ENCODE measurements around the gene GRK2.
A peak's percentile ranks its signal among the peaks of the same experiment; 100 is the strongest.
"Not testable (repeated sequence)": the region's sequence is repeated elsewhere in the genome, so short reads cannot be mapped to it uniquely, and the experiment has no call there.

The GRK2 gene

GRCh38 chr11:67266449-67267187 is at the start of gene GRK2:
TSS of gene GRK2 (plus strand) at chr11:67266473. CDS start at chr11:67266700, 227 bp downstream.
- Histone ChIP-seq H3K27ac (ENCODE audit: low read depth, low read length) (no peak within 1 kb of the TSS), H2AFZ (ENCODE audit: low read length, unreplicated experiment) (peak within 1 kb of the TSS; percentile 54), H3K4me1 (ENCODE audit: control insufficient read depth, insufficient read depth, low read length, unreplicated experiment) (peaks cover 41% of the 10 kb centered on the region), H3K36me3 (ENCODE audit: insufficient read depth, low read length) (no peaks in the 10 kb centered on the region), H3K27me3 (ENCODE audit: insufficient read depth, low read length) (no peaks in the 10 kb centered on the region), H3K4me3 (ENCODE audit: low read depth, low read length) (peak within 1 kb of the TSS; percentile 96), H3K79me2 (ENCODE audit: control insufficient read depth, insufficient read depth, low read length, unreplicated experiment) (peaks cover 51% of the 10 kb centered on the region)

GRCh38 chr11:67227726-67228125 is 38.5 kb upstream of the GRK2 start:
- H3K79me2 ChIP-seq (ENCODE audit: control insufficient read depth, insufficient read depth, low read length, unreplicated experiment): no peaks in the 10 kb centered on the region
- H3K27me3 ChIP-seq (ENCODE audit: insufficient read depth, low read length): no peaks in the 10 kb centered on the region
- peaks cover 14% of the 10 kb centered on the region for H3K36me3 ChIP-seq (ENCODE audit: insufficient read depth, low read length)

GRCh38 chr11:67230406-67230805 is 35.9 kb upstream of the GRK2 start:
- Histone ChIP-seq H3K27me3 (ENCODE audit: insufficient read depth, low read length) (no peaks in the 10 kb centered on the region), H3K4me3 (ENCODE audit: low read depth, low read length) (no peak overlapping the region), H3K79me2 (ENCODE audit: control insufficient read depth, insufficient read depth, low read length, unreplicated experiment) (no peaks in the 10 kb centered on the region), H3K36me3 (ENCODE audit: insufficient read depth, low read length) (peaks cover 14% of the 10 kb centered on the region), H3K4me1 (ENCODE audit: control insufficient read depth, insufficient read depth, low read length, unreplicated experiment) (no peaks in the 10 kb centered on the region), H2AFZ (ENCODE audit: low read length, unreplicated experiment) (no peak overlapping the region), H3K27ac (ENCODE audit: low read depth, low read length) (no peak overlapping the region)

More at GRCh38 chr11:67227726-67228125, 38.5 kb upstream of the GRK2 start:
- Histone ChIP-seq H3K27ac (ENCODE audit: low read depth, low read length) (no peak overlapping the region), H2AFZ (ENCODE audit: low read length, unreplicated experiment) (no peak overlapping the region), H3K4me1 (ENCODE audit: control insufficient read depth, insufficient read depth, low read length, unreplicated experiment) (no peaks in the 10 kb centered on the region), H3K4me3 (ENCODE audit: low read depth, low read length) (no peak overlapping the region)

- no peaks in the 10 kb centered on the region for H3K27me3 ChIP-seq (ENCODE audit: insufficient read depth, low read length)
- no peak overlapping the region for H3K4me3 ChIP-seq (ENCODE audit: low read depth, low read length)
- H3K4me1 ChIP-seq (ENCODE audit: control insufficient read depth, insufficient read depth, low read length, unreplicated experiment): no peaks in the 10 kb centered on the region
- no peak overlapping the region for H2AFZ ChIP-seq (ENCODE audit: low read length, unreplicated experiment)
- no peaks in the 10 kb centered on the region for H3K79me2 ChIP-seq (ENCODE audit: control insufficient read depth, insufficient read depth, low read length, unreplicated experiment)
- peaks cover 14% of the 10 kb centered on the region for H3K36me3 ChIP-seq (ENCODE audit: insufficient read depth, low read length)
- H3K27ac ChIP-seq (ENCODE audit: low read depth, low read length): no peak overlapping the region
Observed at GRCh38 chr11:67230886-67231285, 35.4 kb upstream of the GRK2 start.

- H2AFZ ChIP-seq (ENCODE audit: low read length, unreplicated experiment): no peak overlapping the region
- H3K4me3 ChIP-seq (ENCODE audit: low read depth, low read length): no peak overlapping the region
- peaks cover under 1% of the 10 kb centered on the region for H3K79me2 ChIP-seq (ENCODE audit: control insufficient read depth, insufficient read depth, low read length, unreplicated experiment)
- H3K4me1 ChIP-seq (ENCODE audit: control insufficient read depth, insufficient read depth, low read length, unreplicated experiment): peaks cover 6% of the 10 kb centered on the region
- peaks cover 13% of the 10 kb centered on the region for H3K36me3 ChIP-seq (ENCODE audit: insufficient read depth, low read length)
- no peak overlapping the region for H3K27ac ChIP-seq (ENCODE audit: low read depth, low read length)
- no peaks in the 10 kb centered on the region for H3K27me3 ChIP-seq (ENCODE audit: insufficient read depth, low read length)
Observed at GRCh38 chr11:67233584-67234190, 32.6 kb upstream of the GRK2 start.

GRCh38 chr11:67234571-67234970 is 31.7 kb upstream of the GRK2 start:
- not testable (repeated sequence) for H3K36me3 ChIP-seq (ENCODE audit: insufficient read depth, low read length); H3K79me2 ChIP-seq (ENCODE audit: control insufficient read depth, insufficient read depth, low read length, unreplicated experiment); H2AFZ ChIP-seq (ENCODE audit: low read length, unreplicated experiment); H3K4me3 ChIP-seq (ENCODE audit: low read depth, low read length); H3K27me3 ChIP-seq (ENCODE audit: insufficient read depth, low read length); H3K27ac ChIP-seq (ENCODE audit: low read depth, low read length)
- peaks cover 15% of the 10 kb centered on the region for H3K4me1 ChIP-seq (ENCODE audit: control insufficient read depth, insufficient read depth, low read length, unreplicated experiment)

GRCh38 chr11:67237574-67237973 is 28.7 kb upstream of the GRK2 start:
- H3K4me3 ChIP-seq (ENCODE audit: low read depth, low read length): no peak overlapping the region
- H3K4me1 ChIP-seq (ENCODE audit: control insufficient read depth, insufficient read depth, low read length, unreplicated experiment): peaks cover 20% of the 10 kb centered on the region
- peaks cover 28% of the 10 kb centered on the region for H3K79me2 ChIP-seq (ENCODE audit: control insufficient read depth, insufficient read depth, low read length, unreplicated experiment)
- H3K27ac ChIP-seq (ENCODE audit: low read depth, low read length): no peak overlapping the region
- no peaks in the 10 kb centered on the region for H3K36me3 ChIP-seq (ENCODE audit: insufficient read depth, low read length)
- no peaks in the 10 kb centered on the region for H3K27me3 ChIP-seq (ENCODE audit: insufficient read depth, low read length)
- no peak overlapping the region for H2AFZ ChIP-seq (ENCODE audit: low read length, unreplicated experiment)

- peaks cover 10% of the 10 kb centered on the region; the same call in 1 of the 2 replicates for H3K36me3 ChIP-seq (ENCODE audit: insufficient read depth, low read length)
- H2AFZ ChIP-seq (ENCODE audit: low read length, unreplicated experiment): no peak overlapping the region
- H3K27me3 ChIP-seq (ENCODE audit: insufficient read depth, low read length): no peaks in the 10 kb centered on the region
- H3K27ac ChIP-seq (ENCODE audit: low read depth, low read length): peak overlapping the region; percentile 33
- peak overlapping the region; percentile 62 for H3K4me3 ChIP-seq (ENCODE audit: low read depth, low read length)
- peaks cover 27% of the 10 kb centered on the region for H3K4me1 ChIP-seq (ENCODE audit: control insufficient read depth, insufficient read depth, low read length, unreplicated experiment)
- H3K79me2 ChIP-seq (ENCODE audit: control insufficient read depth, insufficient read depth, low read length, unreplicated experiment): peaks cover 44% of the 10 kb centered on the region
Observed at GRCh38 chr11:67238894-67239782, 27.1 kb upstream of the GRK2 start.

- Histone ChIP-seq H3K27ac (ENCODE audit: low read depth, low read length) (peak overlapping the region; percentile 88), H3K36me3 (ENCODE audit: insufficient read depth, low read length) (peaks cover 14% of the 10 kb centered on the region), H3K4me1 (ENCODE audit: control insufficient read depth, insufficient read depth, low read length, unreplicated experiment) (peaks cover 27% of the 10 kb centered on the region), H3K4me3 (ENCODE audit: low read depth, low read length) (peak overlapping the region; percentile 85), H2AFZ (ENCODE audit: low read length, unreplicated experiment) (no peak overlapping the region), H3K79me2 (ENCODE audit: control insufficient read depth, insufficient read depth, low read length, unreplicated experiment) (peaks cover 48% of the 10 kb centered on the region), H3K27me3 (ENCODE audit: insufficient read depth, low read length) (no peaks in the 10 kb centered on the region)
Observed at GRCh38 chr11:67239783-67240575, 26.3 kb upstream of the GRK2 start.
